HS-27A (cell line): ENCODE results near the gene WDR70.
"Not testable (repeated sequence)": the region's sequence is repeated elsewhere in the genome, so short reads cannot be mapped to it uniquely, and the experiment has no call there.

ENCODE experiments used
- DNase-seq: peaks from one replicate; pipeline ENCODE4 v3.0.0-alpha.2; 2012; ENCODE audit warnings: low read depth, missing footprints

Gene WDR70

GRCh38 chr5:37454402-37455055 lies 75.4 kb downstream of the WDR70 start:
- DNase-seq: peak; percentile 42

GRCh38 chr5:37463191-37464051 lies 84.3 kb downstream of the WDR70 start:
- not testable (repeated sequence) for DNase-seq

- DNase-seq: not testable (repeated sequence)
These were observed 85.5 kb downstream of the WDR70 start for GRCh38 chr5:37464581-37464980.

- DNase-seq: not testable (repeated sequence)
These were observed 90.3 kb downstream of the WDR70 start for GRCh38 chr5:37469383-37469782.

- DNase-seq: no peak
These were observed 92.6 kb downstream of the WDR70 start for GRCh38 chr5:37471666-37472197.

- no peak for DNase-seq
These were observed 98.3 kb downstream of the WDR70 start for GRCh38 chr5:37477426-37477825.

GRCh38 chr5:37478121-37478894 lies 99.2 kb downstream of the WDR70 start:
- no peak for DNase-seq

- not testable (repeated sequence) for DNase-seq
These were observed 102.3 kb downstream of the WDR70 start for GRCh38 chr5:37481395-37481794.

GRCh38 chr5:37490120-37490810 lies 111.1 kb downstream of the WDR70 start:
- DNase-seq: no peak

GRCh38 chr5:37490931-37491330 lies 111.8 kb downstream of the WDR70 start:
- DNase-seq: no peak

- DNase-seq: no peak
These were observed 113.8 kb downstream of the WDR70 start for GRCh38 chr5:37492778-37493555.

GRCh38 chr5:37494756-37495155 lies 115.6 kb downstream of the WDR70 start:
- no peak for DNase-seq

GRCh38 chr5:37495210-37495609 lies 116.1 kb downstream of the WDR70 start:
- DNase-seq: peak; percentile 8

- peak; percentile 19 for DNase-seq
These were observed 116.7 kb downstream of the WDR70 start for GRCh38 chr5:37495668-37496347.

- no peak for DNase-seq
These were observed 117.9 kb downstream of the WDR70 start for GRCh38 chr5:37496902-37497445.

- DNase-seq: no peak
These were observed 122.0 kb downstream of the WDR70 start for GRCh38 chr5:37501152-37501551.

- no peak for DNase-seq
These were observed 127.1 kb downstream of the WDR70 start for GRCh38 chr5:37506241-37506640.

GRCh38 chr5:37506722-37507121 lies 127.6 kb downstream of the WDR70 start:
- DNase-seq: no peak

GRCh38 chr5:37511646-37512045 lies 132.5 kb downstream of the WDR70 start:
- DNase-seq: no peak

- no peak for DNase-seq
These were observed 135.8 kb downstream of the WDR70 start for GRCh38 chr5:37514946-37515345.
